ENCODE results near the gene COL7A1.

Gene COL7A1

GRCh38 chr3:48591886-48592518 is 3.1 kb downstream of the COL7A1 start:
- no peak for DNase-seq (ENCODE audit: low spot score)

DNA sequence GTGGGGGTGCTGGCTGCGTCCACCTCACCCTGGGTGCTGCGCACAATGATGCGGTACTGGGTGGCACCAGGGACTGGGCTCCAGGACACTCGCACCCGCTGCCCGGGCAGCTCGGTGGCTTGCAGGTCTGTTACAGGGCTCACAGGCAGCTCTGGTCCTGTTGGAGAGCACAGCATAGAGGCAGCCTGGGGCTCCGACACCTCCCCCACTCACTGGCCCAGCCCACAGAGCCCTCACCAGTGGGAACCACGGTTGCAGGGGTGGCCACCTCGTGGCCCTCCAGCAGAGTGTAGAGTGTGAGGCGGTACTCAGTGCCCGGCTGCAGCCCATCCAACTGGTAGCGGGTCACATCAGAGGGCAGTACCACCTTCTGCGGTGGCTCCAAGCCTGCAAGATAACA is 3.7 kb downstream of the COL7A1 start:
- no peak for DNase-seq (ENCODE audit: low spot score)

- no peak for DNase-seq (ENCODE audit: low spot score)
These were observed 6.9 kb downstream of the COL7A1 start for GRCh38 chr3:48588230-48588629.

DNA sequence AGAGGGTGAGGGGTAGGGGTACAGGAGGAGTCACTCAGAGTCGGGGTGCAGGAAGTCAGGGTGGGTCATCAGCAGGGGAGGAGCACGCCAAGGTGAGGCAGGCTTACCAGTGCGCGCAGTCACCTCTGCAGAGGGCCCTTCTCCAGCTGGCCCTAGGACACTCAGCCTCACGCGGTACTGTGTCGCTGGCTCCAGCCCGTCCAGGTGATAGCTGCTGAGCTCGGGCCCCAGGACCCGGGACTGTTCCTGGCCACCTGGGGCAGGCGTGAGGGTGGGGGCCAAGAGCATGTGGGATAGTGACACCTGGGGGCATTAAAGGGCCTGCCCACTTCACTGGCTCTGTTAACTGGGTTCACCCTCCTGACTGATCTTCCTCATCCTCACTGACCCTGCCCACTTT is 7.4 kb downstream of the COL7A1 start:
- no peak for DNase-seq (ENCODE audit: low spot score)

DNA sequence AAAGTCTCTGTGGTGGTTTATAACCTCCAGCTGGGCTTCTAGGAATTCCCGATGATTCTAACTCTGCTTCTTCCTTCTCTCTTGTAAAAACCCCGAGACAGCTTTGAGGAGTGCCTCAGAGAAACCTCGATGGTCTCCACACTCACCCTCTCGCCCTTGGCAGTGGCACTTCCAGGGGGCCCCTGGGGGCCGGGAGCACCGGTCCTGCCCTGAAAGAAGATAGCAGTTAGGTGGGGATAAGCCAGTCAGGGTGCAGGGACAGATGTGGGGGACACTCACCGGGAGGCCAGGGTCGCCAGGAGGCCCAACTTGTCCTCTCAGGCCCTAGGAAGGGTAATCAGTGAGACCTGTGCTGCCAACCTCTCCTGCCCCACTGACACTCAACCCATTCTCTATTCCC is 9.7 kb downstream of the COL7A1 start:
- DNase-seq (ENCODE audit: low spot score), result no peak

DNA sequence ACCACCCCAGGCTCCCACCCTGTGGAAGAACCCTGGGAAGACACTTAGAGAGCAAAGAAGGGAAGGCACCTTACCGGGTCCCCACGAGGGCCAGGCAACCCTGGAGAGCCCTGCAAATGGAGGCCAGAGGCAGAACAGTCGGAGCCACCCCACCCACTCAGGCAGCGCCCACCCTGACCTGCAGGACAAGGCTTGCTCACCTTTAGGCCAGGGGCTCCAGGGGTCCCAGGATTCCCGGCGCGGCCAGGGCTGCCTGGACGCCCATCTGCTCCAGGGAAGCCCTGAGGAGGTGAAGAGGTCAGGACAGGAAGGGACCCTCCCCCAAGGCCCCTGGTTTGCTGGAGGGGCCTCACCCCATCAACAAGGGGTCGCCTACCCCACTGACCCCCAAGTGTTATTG is 10.3 kb downstream of the COL7A1 start:
- no peak for DNase-seq (ENCODE audit: low spot score)

DNA sequence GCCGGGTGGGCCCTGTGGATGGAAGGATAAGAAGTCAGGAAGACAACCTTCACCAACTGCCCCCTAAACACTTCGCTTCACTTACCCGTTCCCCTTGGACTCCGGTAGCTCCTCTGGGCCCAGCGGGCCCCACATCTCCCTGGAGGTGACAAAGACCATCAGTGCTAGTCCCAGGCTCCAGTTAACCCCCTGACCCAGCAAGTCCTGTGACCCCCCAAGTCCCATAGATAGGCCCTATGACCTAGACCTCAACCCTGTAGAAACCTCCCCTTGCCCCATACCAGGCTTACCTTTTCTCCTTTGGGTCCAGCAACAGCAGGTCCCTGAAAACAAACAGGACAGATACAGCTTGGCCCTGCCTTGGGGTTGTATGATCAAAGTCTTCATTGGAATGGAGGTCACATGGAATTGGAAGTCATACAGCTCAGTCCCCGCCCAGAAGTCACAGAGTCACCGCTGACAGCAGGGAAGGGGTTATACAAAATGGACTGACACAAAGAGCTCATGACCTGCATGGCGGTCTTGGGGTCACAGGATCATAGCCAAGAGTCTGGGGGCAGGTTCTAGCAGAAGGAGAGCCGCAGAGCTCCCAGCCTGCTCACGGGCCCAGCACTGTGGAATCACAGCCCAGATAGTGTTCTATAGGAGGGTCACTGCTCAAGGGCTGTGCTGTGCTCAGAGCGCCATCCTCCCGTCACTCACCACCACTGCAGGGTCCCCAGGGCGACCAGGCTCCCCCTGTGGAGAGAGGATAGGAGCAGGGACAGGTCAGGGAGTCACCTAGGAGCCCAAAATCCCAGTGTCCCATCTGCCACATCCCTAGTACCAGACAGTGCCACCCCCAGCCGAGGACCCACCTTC is 13.3 kb downstream of the COL7A1 start:
- no peak for DNase-seq (ENCODE audit: low spot score)

DNA sequence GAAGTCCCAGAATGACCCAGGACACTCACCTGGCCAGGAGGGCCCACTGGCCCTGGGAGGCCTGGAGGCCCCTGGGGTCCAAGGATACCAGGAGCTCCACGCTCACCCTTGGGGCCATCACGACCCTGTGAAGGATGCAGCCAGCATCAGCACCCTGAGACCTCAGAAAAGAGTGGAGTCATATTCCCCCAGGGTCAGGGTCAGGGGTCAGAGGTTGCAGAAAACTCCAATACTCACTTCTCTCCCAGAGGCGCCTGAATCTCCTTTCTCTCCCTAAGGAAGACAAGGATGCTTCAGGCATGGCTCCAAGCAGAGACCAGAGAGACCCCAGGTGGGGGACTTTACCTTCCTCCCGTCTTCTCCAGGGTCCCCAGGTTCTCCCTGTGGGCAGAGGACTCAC is 18.5 kb downstream of the COL7A1 start:
- no peak for DNase-seq (ENCODE audit: low spot score)

DNA sequence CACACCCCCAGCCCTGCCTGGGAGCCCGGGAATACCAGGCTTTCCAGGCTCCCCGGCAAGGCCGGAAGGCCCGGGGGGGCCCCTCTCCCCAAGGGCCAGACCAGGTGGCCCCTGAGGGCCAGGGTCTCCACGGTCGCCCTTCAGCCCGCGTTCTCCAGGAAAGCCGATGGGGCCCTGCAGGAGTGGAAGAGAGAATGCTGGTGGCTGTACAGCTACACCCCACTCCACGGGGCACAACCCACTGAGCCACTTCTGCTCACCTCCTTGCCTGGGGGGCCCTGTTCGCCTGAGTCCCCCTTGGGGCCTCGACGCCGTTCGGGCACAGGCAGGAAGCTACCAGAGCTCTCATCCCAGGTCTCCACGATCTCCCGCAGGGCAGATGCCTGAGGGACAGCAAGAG is 19.8 kb downstream of the COL7A1 start:
- no peak for DNase-seq (ENCODE audit: low spot score)

GRCh38 chr3:48573973-48574585 is 21.1 kb downstream of the COL7A1 start:
- no peak for DNase-seq (ENCODE audit: low spot score)

DNA sequence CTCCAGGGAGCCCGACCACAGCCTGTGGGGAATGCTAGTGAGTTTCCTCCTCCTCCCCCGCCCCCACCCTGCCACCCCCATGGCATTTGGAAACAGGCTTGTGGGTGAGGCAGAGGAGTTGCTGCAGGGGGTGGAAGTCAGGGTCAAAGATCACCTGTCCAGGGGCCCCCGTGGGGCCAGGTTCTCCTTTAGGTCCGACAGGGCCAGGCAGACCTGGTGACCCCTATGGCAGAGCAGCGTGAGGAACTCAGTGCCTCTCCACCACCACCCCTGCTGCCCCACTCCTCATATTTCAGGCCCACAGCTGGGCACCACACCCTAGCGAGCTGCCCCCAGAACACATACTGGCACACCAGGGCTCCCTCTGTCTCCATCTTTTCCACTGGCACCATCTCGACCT is 22.6 kb downstream of the COL7A1 start:
- no peak for DNase-seq (ENCODE audit: low spot score)

- no peak for DNase-seq (ENCODE audit: low spot score)
These were observed 23.2 kb downstream of the COL7A1 start for GRCh38 chr3:48571938-48572337.

- DNase-seq (ENCODE audit: low spot score), result no peak
These were observed 25.2 kb downstream of the COL7A1 start for GRCh38 chr3:48569808-48570450.

- no peak for DNase-seq (ENCODE audit: low spot score)
These were observed 25.7 kb downstream of the COL7A1 start for GRCh38 chr3:48569400-48569799.

GRCh38 chr3:48568476-48568875 is 26.7 kb downstream of the COL7A1 start:
- DNase-seq (ENCODE audit: low spot score), result no peak

DNA sequence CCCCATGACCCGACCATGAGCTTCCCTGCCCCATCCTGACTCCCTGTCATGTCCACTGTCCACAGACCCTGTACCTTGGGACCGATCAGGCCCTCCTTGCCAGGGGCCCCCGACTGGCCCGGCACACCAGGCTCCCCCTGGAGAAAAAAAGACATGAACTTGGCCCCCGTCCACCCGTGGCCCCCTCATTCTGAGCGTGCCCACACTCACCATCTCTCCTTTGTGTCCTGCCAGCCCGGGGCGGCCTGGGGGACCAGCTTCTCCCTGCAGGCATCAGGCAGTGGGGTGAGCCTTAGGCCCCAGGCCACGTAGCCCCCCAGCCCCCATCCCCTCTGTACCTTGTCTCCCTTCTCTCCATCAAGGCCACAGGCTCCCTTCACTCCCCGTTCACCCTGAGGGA is 27.6 kb downstream of the COL7A1 start:
- no peak for DNase-seq (ENCODE audit: low spot score)

DNA sequence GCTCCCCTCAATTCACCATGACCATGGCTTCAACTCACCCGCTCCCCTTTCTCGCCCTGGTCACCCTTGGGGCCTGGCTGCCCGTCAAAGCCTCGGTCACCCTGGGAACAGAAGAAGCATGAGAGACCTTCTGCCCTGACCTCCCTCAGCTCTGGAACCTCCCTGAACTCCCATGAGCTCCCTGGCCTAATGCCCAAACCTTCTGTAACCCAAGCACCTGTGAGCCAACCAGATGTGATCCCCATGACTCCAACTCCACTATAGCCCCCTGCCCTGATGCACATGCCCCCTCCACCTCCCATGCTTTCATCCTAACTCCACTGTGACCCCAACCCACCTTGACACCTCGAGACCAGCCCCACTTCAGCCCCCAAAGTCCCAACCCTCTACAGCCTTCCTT is 28.0 kb downstream of the COL7A1 start:
- DNase-seq (ENCODE audit: low spot score), result no peak

- DNase-seq (ENCODE audit: low spot score), result no peak
These were observed 28.7 kb downstream of the COL7A1 start for GRCh38 chr3:48566401-48566760.

DNA sequence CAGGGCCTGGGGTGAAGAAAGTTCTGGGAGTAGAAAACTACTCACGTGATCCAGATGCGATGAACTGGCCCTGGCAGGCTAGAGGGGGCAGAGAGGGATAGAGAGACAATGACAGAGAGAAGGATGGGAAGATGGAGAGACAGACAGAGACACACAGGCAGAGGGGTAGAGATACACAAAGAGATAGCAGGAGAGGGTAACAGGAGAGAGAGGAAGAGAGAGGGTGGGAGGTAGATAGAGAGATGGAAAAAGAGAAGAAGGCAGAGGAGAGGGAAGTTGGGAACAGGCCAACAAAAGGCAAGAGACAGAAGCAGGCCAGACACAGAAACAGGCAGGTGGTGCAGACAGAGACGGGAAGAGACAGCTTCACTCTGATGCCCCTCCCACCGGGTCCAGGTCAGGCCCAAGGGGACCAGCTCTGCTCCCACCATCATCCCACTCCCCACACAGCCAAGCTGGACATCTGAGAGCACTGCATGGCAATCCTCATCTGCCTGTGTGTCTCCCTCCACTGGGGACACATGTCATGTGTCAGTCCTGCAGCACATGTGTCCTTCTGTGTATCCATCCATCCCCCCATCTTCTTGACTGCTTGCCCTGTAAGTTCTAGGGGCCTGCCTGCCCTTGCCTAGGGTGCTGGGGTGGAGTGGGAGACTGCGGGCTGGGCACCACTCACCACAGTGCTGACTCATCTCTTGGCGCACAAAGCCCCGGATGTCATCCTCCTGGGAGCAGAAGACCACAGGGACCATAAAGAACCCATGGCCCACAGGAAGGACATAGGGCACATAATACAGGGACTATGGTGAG is 29.3 kb downstream of the COL7A1 start:
- no peak for DNase-seq (ENCODE audit: low spot score)

DNA sequence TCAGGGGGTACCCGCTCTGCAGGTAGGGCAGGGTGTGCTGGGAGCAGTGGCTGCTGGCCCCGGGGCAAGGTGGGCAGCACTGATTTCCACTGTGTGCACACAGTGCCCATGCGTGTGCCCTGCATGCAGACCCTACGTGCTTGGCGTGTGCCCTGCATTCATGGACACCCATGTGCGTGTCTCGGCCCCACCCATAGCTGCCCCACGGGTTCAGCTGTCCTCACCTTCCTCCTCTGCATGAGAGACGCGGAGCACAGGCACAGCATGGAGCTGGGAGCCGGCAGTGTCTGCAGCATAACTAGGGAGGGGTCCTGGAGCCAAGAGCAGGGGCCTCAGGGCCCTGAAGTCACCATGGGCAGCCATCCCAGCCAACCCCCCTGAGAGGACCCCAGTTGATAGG is 29.9 kb downstream of the COL7A1 start:
- DNase-seq (ENCODE audit: low spot score), result no peak

DNA sequence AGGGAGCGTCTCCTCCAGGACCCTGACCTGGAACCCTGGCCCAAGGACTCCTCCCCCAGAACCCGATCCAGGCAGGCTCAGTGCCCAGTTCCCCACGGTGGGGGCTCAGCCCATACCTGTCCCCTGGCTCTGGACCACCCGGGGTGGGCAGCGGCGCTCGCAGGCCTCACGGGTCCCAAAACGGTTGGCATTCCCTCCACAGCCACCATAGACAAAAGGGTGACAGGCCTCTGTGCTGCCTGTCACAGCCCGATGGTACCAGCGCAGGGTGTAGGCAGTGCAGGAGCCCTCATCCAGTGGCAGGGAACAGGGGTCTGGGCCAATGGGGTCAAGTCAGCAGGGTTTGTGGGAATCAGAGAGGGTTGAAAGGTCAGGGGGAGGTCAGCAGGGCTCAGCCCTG is 30.5 kb downstream of the COL7A1 start:
- DNase-seq (ENCODE audit: low spot score), result no peak

GRCh38 chr3:48564022-48564421 is 31.1 kb downstream of the COL7A1 start:
- DNase-seq (ENCODE audit: low spot score), result no peak

All from hematopoietic multipotent progenitor cell treated with erythropoietin and hydrocortisone succinate and interleukin-3 and kit ligand, for 17 days (in vitro differentiated cells).